AML-193 (cell line): ENCODE measurements around the gene MSTN.

ENCODE experiments used
- DNase-seq, 2 experiments: peaks; one replicate each; lab custom pipeline; 2025; lab: John Stamatoyannopoulos, UW

The MSTN gene

DNA sequence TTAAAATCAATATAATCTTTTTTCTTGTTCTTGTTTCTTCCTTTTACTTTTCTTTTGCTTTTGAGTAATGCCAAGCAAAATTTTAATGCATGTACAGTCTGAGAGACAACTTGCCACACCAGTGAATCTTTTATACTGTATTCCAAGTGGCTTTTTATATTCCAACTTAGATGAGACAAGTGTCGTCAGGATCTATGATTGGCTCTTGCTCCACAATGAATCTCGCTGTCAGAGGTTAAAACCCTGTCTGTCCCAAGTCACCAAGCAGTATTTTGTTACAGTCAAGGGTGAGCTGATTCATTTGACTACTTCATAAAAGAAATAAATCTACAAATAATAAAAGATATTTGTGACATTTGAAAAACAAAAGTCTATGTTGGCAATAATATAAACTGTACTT, at the start of gene MSTN:
Gene MSTN, minus strand, starts transcription at position 129 of the 400 bp plus-strand sequence. CDS start 133 bp downstream, outside the sequence.
- DNase-seq: no peak

DNA sequence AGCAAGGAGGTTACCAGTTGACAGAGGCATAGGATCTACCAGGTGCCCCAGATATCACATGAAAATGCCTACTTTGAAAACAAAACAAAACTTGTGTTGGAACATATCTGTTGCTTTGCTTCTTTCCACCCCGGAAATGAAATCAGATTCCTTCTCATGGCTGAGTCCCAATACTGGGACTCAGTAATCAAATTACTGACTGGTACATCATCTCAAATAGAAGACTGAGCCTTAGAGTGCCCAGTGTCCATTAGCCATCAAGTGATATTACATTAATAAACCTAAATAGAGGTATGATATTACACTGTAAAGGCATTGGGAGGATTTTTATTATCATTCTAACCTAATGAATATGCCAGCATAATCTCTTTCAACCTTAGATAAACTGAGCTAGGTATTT, 48.6 kb upstream of the MSTN start:
- no peak for DNase-seq

DNA sequence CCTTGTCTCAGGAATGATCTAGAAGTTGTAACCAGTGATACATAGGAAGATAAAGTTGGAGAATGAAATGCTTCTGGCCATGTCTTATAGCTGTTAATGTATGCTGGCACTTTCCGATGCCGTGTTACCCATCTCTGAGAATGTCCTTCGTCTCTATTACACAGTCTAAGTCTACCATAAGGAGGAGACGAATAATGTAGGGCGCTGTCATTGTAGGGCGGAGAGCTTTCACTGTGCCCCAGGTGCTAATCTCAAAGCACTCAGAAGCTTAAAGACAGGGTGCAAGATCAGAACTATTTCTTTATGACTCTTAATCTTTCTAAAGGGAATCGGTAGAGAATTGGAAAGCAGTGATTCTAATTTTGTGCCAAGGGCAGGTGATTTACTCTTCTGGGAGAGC, 48.2 kb upstream of the MSTN start:
- no peak for DNase-seq

- no peak for DNase-seq
Measured at GRCh38 chr2:190110131-190110530, 47.6 kb upstream of the MSTN start.

DNA sequence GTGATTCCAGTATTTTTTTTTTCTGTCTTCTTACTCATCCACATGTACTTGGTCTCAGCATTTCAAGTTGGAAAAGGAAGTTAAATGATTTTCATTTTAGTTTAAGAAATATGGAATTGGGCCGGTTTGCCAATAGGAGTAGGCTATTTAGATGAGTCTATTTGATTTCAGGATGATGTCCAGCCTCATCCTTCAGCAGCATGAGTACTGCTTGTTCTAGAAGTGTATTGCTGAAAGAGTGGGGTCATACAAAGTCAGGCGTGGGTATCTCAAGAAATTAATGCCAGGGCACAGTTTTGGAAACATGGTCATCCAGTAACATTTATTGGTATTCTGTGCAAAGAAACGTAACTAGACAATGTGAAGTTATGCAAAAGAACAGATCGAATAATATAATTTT, 44.9 kb upstream of the MSTN start:
- no peak for DNase-seq

- DNase-seq: no peak
Measured at GRCh38 chr2:190106783-190107182, 44.3 kb upstream of the MSTN start.

GRCh38 chr2:190105554-190105953, 43.0 kb upstream of the MSTN start:
- DNase-seq: no peak

DNA sequence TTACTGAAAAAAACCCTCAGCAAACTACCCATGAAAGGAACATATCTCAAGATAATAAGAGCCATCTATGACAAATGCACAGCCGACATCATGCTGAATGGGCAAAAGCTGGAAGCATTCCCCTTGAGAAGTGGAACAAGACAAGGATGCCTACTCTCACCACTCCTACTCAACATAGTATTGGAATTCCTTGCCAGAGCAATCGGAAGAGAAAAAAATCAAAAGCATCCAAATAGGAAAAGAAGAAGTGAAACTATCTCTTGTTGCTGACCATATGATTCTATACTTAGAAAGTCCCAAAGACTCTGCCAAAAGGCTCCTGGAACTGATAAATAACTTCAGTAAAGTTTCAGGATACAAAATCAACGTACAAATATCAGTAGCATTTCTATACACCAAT, 40.6 kb upstream of the MSTN start:
- DNase-seq: no peak

- DNase-seq: no peak
Measured at GRCh38 chr2:190099890-190100697, 37.6 kb upstream of the MSTN start.

DNA sequence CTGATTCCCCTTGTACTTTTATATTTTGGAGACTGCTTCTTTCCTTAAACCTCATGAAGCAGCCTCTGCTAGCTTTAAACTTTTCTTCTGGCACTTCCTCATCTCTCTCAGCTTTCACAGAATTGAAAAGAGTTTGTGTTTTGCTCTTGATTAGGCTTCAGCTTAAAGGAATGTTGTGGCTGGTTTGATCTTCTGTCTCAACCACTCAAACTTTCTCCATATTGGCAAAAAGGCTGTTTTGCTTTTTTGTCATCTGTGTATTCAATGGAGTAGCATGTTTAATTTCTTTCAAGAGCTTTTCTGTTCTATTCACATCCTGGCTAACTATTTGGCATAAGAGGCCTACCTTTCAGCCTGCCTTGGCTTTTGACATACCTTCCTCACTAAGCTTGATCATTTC, 36.3 kb upstream of the MSTN start:
- no peak for DNase-seq

DNA sequence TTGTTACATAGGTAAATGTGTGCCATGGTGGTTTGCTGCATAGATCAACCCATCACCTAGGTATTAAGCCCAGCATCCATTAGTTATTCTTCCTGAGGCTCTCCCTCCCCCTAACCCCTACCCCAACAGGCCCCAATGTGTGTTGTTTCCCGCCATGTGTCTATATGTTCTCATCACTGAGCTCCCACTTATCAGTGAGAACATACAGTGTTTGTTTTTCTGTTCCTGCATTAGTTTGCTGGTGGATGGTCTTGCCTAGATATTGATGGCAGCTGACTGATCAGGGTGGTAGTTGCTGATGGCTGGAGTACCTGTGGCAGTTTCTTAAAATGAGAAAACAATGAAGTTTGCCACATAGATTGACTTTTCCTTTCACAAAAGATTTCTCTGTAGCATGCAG, 34.6 kb upstream of the MSTN start:
- DNase-seq: no peak

- DNase-seq: no peak
Measured at GRCh38 chr2:190094316-190094871, 31.9 kb upstream of the MSTN start.

DNA sequence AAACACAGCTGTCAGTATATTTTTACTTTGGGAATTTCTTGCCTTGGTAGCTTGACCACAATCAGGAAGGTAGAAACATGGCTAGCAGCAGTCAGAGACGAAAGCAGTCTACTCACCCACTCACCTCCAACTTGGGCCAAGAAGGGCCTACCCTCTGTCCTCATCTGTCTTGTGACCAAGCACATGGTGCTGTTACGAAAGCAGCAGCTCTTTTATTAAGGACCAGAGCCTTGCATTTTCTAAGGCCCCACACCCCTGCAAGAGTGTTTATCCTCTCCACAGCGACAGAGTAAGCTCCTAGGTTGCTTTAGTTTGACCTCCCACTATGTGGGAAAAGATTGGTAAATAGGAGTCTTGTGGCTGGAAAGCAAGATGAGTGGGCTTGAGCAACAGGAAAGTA, 31.3 kb upstream of the MSTN start:
- DNase-seq: no peak

- no peak for DNase-seq
Measured at GRCh38 chr2:190090148-190090547, 27.6 kb upstream of the MSTN start.

GRCh38 chr2:190088917-190089316, 26.4 kb upstream of the MSTN start:
- peak; percentile 40 to 61 for DNase-seq

DNA sequence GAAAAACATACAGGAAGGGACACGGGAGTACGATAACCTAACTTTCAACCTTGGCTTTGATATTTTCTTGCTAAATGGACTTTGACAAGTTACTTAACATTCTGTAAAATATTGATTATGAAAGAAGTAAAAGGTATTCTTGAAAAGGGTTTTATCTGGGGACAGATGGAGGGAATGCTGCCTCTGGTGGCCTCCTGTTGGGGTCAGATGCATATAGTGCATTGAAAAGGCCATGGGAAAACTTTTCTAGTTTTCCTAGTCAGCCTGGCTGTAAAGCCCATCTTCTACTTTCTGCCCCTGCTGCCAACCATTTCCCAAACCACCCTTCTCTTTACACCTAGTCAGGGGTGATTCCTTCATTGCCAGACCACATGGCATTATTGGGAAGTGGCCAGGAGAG, 22.2 kb upstream of the MSTN start:
- DNase-seq: no peak

DNA sequence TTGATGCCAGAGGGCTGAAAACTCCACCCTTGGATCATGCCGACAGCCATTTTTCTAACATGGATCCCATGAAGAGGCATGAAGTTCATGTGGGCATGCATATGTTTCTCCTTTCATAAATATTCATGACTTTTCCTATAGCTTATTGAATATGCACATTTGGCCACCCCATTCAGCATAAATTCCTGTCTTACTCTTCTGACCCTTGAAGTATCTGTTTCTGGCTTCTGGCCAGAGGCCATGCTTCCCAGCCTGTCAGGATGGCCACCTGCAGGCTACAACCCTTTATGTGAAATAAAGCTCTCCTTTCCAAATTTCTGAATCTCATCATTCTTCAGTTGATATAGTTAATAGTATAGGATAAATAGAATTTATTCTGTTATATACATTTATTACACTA, 19.6 kb upstream of the MSTN start:
- no peak for DNase-seq

GRCh38 chr2:190080527-190081049, 18.1 kb upstream of the MSTN start:
- DNase-seq: no peak

GRCh38 chr2:190079160-190079559, 16.6 kb upstream of the MSTN start:
- DNase-seq: no peak

GRCh38 chr2:190075623-190076022, 13.1 kb upstream of the MSTN start:
- DNase-seq: no peak

DNA sequence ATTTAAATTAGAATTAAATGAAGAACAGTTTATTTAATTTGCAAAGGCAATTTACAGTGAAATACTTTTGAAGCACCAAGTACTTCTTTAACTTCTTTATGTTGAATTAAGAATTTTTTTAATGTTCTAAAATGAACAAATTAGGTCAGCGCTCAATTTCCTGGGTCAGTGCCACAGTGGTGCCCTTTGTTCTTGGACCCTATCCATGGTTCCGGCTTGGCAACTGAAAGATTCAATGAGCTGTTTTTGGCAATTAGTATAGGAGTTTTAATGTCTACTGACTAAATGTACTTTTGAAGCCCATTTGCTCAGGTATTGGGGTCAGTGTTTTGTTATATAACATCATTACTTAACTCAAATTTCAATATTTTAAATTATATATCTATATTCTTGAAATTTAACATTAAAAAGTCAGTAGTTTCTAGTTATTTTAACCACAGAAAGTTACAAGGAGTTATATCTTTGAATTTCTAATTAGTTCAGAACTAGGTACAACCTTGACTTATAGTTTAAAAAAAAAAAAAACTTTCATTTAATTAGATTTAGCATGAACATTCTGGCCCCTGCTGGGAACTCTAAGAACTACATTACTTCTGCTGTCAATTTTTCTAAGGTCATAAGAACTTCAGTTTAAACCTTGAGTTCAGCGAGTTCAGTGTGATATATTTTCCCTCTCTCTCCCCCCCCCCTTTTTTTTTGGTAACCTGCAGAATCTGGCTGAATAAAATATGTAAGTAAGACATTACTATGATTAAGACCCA, 7.6 kb upstream of the MSTN start:
- DNase-seq: peak; percentile 79

GRCh38 chr2:190068764-190069163, 6.2 kb upstream of the MSTN start:
- no peak for DNase-seq

- DNase-seq: no peak
Measured at GRCh38 chr2:190065839-190066238, 3.3 kb upstream of the MSTN start.
